ENCODE data around the gene CECR2.

The CECR2 gene

DNA sequence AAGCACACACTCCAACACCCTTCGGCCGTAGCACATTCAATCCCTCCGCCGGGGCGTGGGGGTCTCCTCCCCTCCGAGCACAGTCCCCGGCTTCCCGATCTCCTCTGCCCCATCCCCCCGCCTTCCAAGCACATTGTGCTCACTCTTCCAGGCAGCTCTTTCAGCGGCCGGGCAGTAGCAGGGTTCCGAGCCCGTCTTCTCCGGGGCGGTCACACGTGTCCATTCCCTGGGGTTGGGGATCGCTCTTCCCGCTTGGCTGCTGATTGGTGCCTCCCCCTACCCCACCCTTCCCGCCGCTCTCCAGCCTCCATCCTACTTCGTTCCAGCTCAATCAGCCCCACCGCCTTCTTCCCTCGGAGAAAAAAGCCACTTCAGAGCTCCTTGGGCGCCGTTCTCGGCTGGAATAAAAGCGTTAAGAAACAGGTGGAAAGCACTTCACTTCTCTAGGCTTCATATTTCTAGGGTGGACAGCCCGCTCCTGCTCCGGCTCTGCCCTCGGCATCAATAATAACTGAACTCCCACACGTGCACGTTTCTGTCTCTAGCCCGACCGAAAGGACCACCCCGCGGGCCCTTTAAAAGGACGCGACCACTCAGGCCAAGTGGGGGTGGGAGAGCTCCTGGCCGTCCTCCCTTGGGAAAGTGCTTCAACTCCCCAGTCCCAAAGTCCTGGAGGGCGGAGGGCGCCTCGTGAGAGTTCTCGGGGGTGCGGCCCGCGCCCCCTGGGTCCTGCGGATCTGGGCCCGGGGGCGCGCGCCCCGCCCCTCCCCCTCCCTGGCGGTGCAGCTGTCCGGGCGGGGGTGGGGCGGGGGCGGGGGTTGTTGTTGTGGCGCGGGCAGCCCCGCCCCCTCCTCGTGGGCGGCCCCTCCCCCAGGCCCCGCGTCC lies 464 bp upstream of the CECR2 start:
- peak; percentile 25 for DNase-seq

DNA sequence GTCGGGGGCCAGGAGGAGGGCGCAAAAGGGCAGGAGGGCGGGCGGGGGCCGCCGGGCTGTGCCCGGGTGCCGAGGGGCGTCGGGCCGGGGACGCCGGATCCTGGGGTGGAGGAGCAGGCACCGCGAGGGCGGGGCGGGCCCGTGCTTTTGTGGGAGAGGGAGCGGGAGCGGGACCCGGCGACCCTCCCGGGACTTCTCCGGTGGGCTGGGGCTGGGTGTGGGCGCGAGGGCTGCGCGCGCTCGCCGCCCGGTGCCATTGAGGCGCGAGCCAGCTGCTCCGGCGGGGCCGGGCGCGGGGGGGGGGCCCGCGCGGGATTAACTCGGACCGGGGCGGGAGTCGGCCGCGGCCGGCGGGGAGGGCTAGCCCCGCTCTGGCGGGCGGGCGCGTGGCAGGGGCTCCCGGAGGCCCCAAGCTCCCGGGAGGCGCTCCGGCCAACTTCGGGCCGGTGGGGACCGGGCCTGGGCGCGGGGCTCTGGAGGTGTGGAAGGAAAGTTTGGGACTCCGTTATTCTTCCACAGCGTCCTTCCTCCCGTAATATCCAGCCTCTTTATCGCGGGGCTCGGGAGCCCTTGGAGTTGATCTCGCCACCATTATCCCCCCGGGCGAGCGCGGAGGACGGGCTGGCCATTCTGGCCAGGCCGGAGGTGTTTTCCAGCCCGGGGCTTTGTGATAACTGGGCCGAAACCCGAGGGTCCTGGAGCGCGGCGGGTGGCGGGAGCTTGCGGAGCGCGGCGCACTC lies 936 bp downstream of the CECR2 start:
- no peak for DNase-seq

GRCh38 chr22:17370766-17371432 lies 1.6 kb downstream of the CECR2 start:
- no peak for DNase-seq

- no peak for DNase-seq
These were observed 2.2 kb downstream of the CECR2 start for GRCh38 chr22:17371448-17371847.

- no peak for DNase-seq
These were observed 4.6 kb downstream of the CECR2 start for GRCh38 chr22:17373855-17374254.

DNA sequence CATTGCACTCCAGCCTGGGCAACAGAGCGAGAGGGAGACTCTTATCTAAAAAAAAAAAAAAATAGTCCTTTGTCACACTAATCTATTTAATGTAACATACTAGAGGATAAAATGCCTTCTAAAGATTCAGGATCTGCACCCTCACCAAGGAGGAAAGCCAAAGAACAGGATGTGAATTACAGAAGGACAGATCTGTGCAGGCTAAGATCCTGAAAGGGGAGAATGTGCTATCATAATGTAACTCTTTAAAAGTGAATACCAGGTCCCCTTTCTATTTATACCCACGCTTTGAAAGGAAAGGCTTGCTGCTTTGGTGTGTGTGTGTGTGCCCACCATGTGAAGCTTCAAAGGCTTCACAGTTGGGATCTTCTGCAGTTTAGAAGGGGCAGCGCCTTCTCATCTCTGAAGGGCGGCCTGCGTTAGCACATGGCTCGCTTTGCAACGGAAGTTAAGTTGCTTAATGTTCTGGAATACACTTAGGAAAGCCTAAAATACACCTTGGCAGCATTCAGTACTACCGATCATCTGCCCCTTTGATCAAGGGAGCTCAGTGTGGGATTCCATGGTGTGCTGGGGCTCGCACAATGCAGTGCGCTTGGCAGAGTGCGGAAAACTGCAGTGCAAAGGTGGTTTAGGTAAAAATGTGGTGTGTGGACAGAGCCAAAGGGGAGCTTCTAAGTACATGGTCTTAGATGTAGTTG lies 6.8 kb downstream of the CECR2 start:
- DNase-seq, result no peak

DNA sequence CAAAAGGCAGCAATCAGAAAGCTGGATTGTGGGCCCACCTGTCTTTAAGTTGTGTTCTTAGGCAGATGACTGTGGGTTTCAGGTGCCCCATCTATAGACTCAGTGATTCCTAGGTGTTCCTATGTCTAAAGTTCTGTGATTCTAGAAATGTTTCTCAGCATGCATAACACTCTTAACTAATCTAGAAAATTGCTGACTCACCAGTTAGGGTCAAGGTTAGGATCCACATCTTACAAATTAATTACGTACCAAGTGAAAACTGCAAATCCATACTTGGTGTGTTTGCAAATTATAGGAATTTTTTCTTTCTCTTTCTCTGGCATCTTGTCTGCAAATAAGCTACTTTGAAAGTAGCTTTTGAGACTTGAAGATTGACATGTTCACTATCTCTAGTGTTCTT lies 7.7 kb downstream of the CECR2 start:
- DNase-seq, result no peak

GRCh38 chr22:17379944-17380343 lies 10.7 kb downstream of the CECR2 start:
- no peak for DNase-seq

DNA sequence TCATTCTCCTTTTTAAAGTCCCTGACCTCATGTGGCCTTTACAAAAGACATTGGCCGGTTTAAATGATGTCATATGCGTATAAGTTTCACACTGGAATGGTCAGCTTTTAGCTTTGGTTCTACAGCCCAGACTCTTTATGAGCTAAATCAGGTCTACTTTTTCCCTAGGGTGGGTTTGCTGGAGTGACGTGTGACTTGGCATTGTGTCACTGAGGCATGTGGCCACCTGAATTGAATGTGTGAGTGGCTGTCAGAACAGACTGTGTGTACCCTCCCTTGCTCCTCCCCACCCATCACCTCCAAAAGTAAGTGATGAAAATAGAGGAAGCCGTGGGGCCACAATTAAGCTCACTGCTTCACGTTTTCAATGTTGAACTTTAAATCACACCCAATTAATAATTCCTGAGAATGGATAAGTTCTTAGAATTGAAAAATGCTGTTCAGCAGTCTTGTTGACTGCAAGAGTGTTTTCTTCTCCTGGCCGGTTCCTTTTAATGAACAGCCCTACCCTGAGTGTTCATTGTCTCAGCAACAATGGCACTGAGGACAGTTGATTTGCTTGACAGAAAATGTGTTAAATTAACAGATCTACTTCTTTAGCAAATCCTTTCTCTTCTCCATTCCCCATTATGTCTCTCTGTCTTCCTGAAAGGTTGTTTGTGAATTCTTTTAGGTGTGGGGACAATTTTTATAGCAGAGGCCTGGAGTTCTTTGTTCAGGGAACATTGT lies 11.3 kb downstream of the CECR2 start:
- DNase-seq, result no peak

GRCh38 chr22:17381192-17381913 lies 12.1 kb downstream of the CECR2 start:
- DNase-seq, result no peak

- DNase-seq, result no peak
These were observed 15.5 kb downstream of the CECR2 start for GRCh38 chr22:17384612-17385330.

- DNase-seq, result no peak
These were observed 18.1 kb downstream of the CECR2 start for GRCh38 chr22:17387356-17387755.

GRCh38 chr22:17388235-17388634 lies 19.0 kb downstream of the CECR2 start:
- DNase-seq, result no peak

DNA sequence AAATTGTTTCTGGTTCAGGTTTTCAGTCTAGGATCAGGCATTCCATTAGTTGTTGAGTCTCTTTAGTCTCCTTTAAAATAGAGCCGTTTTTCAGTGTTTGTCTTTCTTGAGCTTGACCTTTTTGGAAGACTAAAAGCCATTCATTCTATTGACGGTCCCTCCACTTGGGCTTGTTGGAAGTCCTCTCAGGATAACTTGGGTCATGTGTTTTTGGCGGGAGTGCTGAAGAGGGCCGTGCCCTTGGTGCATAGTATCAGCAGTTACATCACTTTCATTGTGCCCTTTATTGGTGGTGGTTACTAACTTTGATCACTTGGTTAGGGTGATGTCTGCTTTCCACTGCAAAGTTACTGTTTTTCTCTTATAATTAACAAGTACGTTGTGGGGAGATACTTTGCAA lies 20.8 kb downstream of the CECR2 start:
- no peak for DNase-seq

DNA sequence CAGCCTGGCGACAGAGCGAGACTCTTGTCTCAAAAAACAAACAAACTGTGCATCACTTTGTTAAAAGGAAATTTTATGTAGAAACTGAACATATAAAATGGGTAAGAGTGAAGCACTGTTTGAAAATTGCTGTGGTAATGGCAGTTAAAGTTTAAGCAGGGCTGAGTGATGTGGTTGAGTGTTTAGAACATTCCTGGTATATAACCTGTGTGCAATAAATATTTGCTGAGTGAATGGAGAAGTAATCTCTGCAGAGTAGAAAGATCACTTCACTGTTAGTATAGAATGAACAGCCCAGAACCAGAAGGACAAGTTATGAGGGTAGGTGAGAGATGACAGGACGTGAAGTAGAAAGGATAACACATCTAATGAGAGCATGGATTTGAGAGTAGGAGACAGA lies 27.3 kb downstream of the CECR2 start:
- DNase-seq, result no peak

GRCh38 chr22:17397756-17398547 lies 28.7 kb downstream of the CECR2 start:
- no peak for DNase-seq

- no peak for DNase-seq
These were observed 31.0 kb downstream of the CECR2 start for GRCh38 chr22:17400305-17400704.

DNA sequence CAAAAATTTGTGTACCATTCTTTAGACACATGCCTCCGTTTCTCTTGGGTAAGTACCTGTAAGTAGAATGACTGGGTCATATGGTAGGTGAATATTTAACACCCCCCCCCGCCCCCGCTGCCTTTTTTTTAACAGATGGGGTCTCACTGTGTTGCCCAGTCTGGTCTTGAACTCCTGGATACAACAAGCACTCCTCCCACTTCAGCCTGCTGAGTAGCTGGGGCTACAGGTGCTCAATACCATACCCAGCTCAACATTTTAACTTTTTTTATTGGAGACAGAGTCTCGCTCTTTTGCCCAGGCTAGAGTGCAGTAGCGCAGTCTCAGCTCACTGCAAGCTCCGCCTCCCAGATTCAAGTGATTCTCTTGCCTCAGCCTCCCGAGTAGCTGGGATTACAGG lies 32.5 kb downstream of the CECR2 start:
- DNase-seq, result no peak

- DNase-seq, result no peak
These were observed 33.0 kb downstream of the CECR2 start for GRCh38 chr22:17402293-17402692.

- DNase-seq, result no peak
These were observed 34.6 kb downstream of the CECR2 start for GRCh38 chr22:17403906-17404305.
